Effector memory CD4-positive, alpha-beta T cell (primary cell): Measurements from ENCODE around the gene ICAM5.

Experiments used
- DNase-seq, 3 donors: peaks; one replicate each; pipeline ENCODE4 v3.0.0-alpha.2; 2020
- H3K27ac ChIP-seq: 2 replicates; pipeline ENCODE4 v1.7.0; 2013; ENCODE audit warnings: mild to moderate bottlenecking, low read length, moderate library complexity; ENCODE audit not compliant: insufficient read depth, poor library complexity, severe bottlenecking
- H3K27me3 ChIP-seq: replicated peaks from 2 replicates; pipeline ENCODE4 v1.7.0; 2013; ENCODE audit warnings: mild to moderate bottlenecking, low read length; ENCODE audit not compliant: insufficient read depth, control insufficient read depth, poor library complexity, severe bottlenecking
- H3K36me3 ChIP-seq: 2 replicates; pipeline ENCODE4 v1.7.0; 2013; ENCODE audit warnings: mild to moderate bottlenecking, low read length, moderate library complexity; ENCODE audit not compliant: control insufficient read depth, insufficient read depth
- H3K4me1 ChIP-seq: 2 replicates; pipeline ENCODE4 v1.7.0; 2013; ENCODE audit warnings: low read length, mild to moderate bottlenecking; ENCODE audit not compliant: control insufficient read depth, insufficient read depth, poor library complexity, severe bottlenecking
- H3K4me3 ChIP-seq: 2 replicates; pipeline ENCODE4 v1.7.0; 2013; ENCODE audit warnings: low read length, low read depth, mild to moderate bottlenecking; ENCODE audit not compliant: insufficient read depth, poor library complexity, severe bottlenecking
- H3K9me3 ChIP-seq: 2 replicates; pipeline ENCODE4 v1.7.0; 2013; ENCODE audit warnings: mild to moderate bottlenecking, low read length, moderate library complexity; ENCODE audit not compliant: control insufficient read depth

ICAM5 gene

DNA sequence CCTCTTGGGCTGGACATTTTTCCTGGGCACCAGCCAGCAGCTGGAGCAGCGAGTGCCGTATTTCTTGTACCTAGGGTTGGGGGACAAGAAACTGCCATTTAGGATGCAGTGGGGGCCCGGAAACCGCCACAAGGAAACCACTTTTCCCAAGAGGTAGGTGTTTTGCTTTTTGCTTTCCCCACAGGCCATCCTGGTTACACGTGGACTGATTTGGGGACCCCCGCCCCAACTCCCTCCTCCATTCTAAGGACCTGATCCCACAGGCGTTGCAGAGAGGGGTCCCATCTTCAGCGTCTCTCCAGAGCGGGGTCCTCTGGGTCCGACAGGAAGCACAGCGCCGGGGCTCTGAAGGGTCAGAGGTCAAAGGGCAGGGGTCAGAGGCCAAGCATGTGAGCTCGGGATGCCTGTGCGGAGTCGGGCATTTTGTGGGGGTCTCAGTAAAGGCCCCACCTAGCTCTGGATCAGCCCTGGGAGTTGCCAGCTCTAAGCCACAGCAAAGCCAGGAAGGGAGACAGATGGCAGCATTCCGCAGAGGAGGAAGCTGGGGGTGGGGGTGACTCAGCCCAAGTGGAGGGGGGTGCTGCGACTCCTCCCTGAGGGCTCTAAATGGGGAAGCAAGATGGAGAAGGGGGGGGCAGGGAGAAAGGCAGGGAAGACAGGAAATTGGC is 15.5 kb downstream of the ICAM5 start:
- Histone ChIP-seq H3K4me1 (no peaks in the 10 kb centered on the region), H3K27me3 (no peaks in the 10 kb centered on the region), H3K4me3 (no peak overlapping the region), H3K27ac (no peak overlapping the region), H3K9me3 (no peaks in the 10 kb centered on the region), H3K36me3 (no peaks in the 10 kb centered on the region)
- no peak for DNase-seq

DNA sequence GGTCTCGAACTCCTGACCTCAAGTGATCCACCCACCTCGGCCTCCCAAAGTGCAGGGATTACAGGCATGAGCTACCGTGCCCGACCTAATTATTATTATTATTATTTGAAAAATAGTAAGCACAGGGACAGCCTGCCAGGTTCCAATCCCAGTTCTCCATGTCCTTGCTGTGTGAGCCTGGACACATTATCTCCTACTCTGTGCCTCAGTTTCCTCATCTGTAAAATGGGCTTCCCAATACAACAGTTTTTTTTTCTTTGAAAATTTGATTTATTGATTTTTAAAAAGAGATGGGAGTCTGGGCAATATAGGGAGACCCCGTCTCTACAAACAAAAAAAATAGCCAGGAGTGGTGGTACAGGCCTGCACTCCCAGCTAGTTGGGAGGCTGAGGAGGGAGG is 16.6 kb downstream of the ICAM5 start:
- Histone ChIP-seq H3K9me3 (no peaks in the 10 kb centered on the region), H3K27me3 (no peaks in the 10 kb centered on the region), H3K4me1 (no peaks in the 10 kb centered on the region), H3K27ac (no peak overlapping the region), H3K4me3 (no peak overlapping the region), H3K36me3 (no peaks in the 10 kb centered on the region)
- DNase-seq, result no peak

DNA sequence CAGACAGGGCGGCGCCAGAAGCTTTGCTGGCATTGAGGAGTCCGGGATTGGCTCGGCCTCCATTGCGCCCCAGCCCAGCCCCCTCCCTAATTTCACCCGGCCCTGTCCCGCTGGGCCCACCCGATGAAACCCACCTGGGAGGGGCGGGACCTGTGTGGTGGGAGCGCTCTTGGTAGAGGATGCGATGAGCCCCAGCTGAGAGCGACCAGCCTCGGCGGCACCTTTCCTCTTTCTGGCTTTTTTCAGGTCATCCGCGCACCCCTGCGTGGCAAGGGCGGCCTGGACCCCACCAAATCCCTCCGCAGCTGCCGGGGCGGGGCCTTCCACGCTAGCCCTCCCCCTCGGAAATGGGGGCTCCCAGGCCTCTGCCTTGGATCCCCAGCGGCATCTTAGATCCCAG is 19.7 kb downstream of the ICAM5 start, which contains the start of gene ZGLP1:
Gene ZGLP1, minus strand, starts transcription at position 393 of the 400 bp plus-strand sequence.
- H3K36me3 ChIP-seq, result no peaks in the 10 kb centered on the region
- no peak for DNase-seq
- H3K27me3 ChIP-seq, result no peaks in the 10 kb centered on the region
- H3K4me3 ChIP-seq, result no peak within 1 kb of the TSS
- H3K27ac ChIP-seq, result no peak within 1 kb of the TSS
- no peaks in the 10 kb centered on the region for H3K9me3 ChIP-seq
- H3K4me1 ChIP-seq, result no peaks in the 10 kb centered on the region

DNA sequence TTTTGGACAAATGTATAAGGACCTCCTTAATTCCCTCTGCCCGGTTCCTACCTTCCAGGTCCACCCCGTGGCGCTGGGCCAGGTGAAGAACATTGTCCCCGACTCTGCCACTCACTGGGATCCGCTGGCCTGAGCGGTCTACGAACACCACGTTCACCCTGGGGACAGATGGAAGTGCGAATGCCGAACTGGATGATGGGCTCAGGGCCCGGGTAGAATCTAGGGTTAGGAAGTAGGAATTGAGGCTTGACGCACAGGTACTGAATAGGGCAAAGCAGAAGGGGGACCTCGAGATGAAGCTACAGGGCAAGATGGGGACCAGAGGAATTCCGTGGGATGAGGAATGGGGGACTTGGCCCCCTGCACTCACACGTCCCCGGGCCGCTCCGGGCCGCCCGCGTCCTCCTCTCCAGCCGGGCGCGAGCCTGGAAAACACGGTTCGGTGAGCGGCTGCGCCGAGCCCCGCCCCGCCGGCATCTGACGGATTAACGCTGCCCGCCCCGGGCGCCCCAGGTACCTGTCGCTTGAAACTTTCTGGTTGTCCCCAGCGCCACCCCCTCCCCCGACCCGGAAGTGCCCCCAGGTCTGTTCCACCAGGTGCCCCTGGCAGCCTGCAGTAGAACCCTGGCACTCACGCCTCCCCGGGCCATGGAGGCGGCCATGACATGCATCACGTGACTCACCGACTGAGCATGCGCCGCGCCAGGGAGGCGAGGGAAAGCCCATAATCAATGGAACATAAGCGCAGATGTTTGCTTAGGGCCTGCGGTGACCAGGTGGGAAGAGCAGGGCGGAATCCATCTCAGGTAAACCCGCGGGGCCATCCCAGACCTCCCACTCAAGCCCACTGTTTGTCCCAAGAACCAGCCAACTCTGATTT is 25.8 kb downstream of the ICAM5 start, which contains the start of gene FDX2:
Gene FDX2, minus strand, starts transcription at position 681 of the 880 bp plus-strand sequence. Its CDS starts 19 bp downstream, at position 662.
- DNase-seq, result peak; percentile 84 to 92 (median 85)
- no peaks in the 10 kb centered on the region for H3K27me3 ChIP-seq
- H3K9me3 ChIP-seq, result no peaks in the 10 kb centered on the region
- H3K27ac ChIP-seq, result peak within 1 kb of the TSS; percentile 50
- H3K4me1 ChIP-seq, result peaks cover 6% of the 10 kb centered on the region
- peaks cover 31% of the 10 kb centered on the region for H3K36me3 ChIP-seq
- H3K4me3 ChIP-seq, result peak within 1 kb of the TSS; percentile 89

DNA sequence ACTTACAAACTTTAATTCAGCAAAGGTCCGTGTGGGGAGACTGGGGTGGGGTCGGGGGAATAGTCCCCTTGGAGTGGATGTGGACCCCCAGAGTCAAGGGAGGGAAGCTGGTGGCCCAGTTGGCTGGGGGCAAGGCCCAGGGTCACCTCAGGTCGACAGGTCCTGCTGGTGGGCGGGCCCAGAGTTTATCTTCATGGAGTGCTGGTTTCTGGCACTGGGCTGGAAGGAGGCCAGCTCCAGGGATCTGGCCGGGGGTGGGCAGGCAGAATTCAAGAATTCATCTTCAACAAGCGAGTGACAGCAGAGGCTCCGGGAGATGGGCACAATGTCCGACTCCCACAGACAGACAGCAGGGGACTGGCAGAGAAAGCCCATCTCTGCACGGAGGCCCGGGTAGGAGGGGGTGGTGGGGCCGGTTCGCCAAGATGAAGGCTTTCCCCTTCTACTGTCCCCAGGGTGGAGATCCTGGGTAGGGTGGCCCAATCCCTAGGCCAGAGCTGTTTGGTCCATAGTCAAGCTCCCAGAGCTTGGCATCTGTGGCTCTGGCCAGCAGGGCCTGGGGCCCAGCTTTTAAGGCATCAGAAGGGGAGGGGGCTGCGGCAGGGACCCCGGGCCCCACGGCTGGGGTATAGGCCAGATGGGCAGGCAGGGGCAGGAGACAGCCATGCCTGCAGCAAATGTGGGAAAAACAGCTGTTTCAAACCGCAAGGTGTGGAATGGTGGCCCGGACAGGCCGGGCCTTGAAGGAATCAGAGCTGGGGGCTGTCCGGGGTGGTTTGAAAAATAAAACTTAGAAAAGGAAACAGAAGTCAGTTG is 26.7 kb downstream of the ICAM5 start:
- no peaks in the 10 kb centered on the region for H3K9me3 ChIP-seq
- peak overlapping the region; percentile 89 for H3K4me3 ChIP-seq
- peaks cover 6% of the 10 kb centered on the region for H3K4me1 ChIP-seq
- no peaks in the 10 kb centered on the region for H3K27me3 ChIP-seq
- peak overlapping the region; percentile 50 for H3K27ac ChIP-seq
- peaks cover 39% of the 10 kb centered on the region for H3K36me3 ChIP-seq
- DNase-seq, result no peak

DNA sequence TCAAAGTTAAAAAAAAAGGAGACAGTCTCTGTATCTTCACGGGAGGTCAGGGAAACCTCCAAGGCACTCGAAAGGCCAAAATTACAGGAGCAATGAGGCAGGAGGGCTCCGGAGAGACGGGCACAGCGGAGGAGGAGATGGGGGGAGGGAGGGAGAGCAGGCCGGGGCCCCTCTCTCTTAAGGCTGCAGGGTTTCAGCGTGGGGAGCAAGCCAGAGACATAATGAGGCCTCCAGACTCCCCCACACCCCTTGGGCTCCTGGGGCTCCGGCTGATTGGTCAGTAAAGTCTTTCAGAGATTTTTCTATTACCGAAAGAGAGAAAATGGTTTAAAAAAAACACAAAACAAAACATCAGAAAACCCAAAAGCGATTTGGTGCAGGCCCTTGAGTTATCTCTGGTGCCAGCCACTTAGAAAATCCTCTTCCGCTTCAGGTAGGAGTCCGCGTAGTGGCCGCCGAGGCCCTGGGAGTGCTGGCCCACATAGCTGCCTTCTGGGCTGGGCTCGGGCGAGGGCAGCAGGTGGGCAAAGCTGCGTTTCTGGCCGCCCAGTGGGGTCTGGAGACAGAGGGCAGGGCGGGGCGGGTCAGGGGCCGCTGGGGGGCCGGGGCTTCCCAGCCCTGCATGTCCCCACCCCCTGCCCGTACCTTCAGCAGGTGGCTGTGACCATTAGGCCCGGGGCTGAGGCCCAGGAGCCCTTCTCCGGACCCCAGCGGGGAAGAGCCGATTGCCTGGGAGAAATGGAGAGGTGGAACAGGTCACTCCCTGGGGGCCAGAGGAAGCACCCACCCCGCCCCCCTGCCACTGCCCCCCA is 27.5 kb downstream of the ICAM5 start:
- H3K9me3 ChIP-seq, result no peaks in the 10 kb centered on the region
- no peak for DNase-seq
- H3K36me3 ChIP-seq, result peaks cover 48% of the 10 kb centered on the region
- no peak overlapping the region for H3K4me3 ChIP-seq
- H3K4me1 ChIP-seq, result peaks cover 6% of the 10 kb centered on the region
- H3K27ac ChIP-seq, result no peak overlapping the region
- H3K27me3 ChIP-seq, result no peaks in the 10 kb centered on the region

DNA sequence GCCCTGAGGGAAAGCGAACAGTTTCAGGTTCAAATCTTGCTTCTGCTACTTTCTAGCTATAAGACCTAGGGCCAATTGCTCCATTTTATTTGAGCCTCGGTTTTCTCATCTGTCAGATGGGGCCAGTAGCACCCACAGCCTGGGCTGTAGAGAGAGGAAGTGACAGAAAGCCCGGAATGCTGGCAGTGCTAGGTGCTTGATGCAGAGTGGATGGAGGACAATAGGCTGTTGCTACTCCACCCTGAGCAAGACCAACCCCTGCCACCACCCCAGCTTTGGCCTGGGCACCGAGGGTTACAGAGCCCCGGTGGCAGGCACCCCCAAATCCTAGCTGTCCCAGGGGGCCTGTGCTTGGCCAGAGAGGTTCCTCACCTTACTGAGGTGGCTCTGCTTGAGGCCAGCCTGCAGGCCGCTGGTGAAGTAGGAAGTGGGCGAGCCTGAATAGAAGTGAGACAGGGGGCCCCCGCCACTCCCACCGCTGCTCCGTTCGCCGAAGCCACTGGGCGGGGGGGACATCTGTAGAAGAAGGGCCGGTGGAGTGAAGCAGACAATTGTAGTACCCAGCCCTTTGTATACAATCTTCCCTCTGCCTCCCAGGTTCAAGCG is 28.2 kb downstream of the ICAM5 start:
- Histone ChIP-seq H3K4me1 (peaks cover 6% of the 10 kb centered on the region), H3K36me3 (peaks cover 55% of the 10 kb centered on the region), H3K27me3 (no peaks in the 10 kb centered on the region), H3K9me3 (no peaks in the 10 kb centered on the region), H3K4me3 (no peak overlapping the region), H3K27ac (no peak overlapping the region)
- DNase-seq, result no peak

DNA sequence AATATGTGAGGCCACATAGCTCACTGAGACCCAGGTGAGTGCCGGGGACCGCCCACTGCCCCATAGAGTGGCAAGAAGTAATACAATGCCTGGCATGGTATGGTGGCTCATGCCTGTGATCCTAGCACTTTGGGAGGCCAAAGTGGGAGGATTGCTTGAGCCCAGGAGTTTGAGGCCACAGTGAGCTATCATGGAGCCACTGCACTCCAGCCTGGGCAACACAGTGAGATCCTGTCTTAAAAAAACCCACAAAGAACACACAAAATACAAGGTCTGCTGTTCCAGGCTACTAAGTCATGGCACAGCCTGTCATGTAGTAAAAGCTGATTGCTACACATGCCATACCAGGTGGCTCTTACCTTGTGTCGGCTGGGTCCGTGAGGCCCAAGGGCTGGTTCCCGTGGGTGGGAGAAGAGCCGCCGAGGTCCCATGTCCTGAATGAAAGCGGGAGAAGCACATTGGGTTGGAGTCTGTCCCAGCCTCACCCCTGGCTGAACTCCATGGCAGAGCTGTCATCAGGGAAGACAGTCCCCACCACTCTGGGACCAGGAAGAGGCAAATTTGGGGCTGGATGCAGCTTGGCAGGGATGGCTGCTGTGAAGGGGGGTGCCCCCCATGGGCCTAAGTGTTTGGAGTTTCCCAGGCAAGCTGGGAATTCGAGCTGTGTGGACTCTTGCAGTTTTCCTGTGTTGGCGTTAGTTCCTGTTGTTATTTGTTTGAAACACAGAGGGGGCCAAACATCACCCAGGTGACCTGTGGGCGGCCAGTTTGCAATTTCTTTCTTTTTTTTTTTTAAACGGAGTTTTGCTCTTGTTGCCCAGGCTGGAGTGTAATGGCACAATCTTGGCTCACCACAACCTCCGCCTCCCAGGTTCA is 29.3 kb downstream of the ICAM5 start:
- H3K4me1 ChIP-seq, result peaks cover 6% of the 10 kb centered on the region
- no peaks in the 10 kb centered on the region for H3K9me3 ChIP-seq
- no peaks in the 10 kb centered on the region for H3K27me3 ChIP-seq
- no peak overlapping the region for H3K4me3 ChIP-seq
- peaks cover 64% of the 10 kb centered on the region for H3K36me3 ChIP-seq
- no peak overlapping the region for H3K27ac ChIP-seq
- DNase-seq, result no peak
